ENCODE data around the gene CRHR1.

DNA sequence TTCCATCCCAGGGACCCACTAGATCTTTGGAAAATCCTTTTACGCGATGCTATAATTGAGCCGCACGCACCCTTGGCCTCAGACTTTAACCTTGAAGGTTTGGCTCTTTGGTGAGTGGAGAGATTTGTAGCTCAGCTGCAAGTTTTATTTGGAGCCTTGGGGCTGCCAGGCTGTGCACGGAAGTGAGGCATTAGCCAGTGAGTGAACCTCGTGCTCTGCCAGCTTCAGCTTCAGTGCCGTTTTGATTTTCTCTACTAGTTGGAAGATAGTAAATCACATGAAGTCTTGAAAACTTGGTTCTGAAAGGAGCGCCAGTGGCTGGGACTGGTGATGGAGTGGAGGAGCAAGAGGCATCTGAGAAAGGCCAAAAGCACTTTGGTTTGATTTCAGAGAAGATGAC lies 17.3 kb downstream of the CRHR1 start:
- no peak for TF ChIP-seq NFYB (IDR thresholded peaks at IDR 0.05; ENCODE audit: insufficient read depth, low read depth, low read length)
- TF ChIP-seq, protein P1, sequence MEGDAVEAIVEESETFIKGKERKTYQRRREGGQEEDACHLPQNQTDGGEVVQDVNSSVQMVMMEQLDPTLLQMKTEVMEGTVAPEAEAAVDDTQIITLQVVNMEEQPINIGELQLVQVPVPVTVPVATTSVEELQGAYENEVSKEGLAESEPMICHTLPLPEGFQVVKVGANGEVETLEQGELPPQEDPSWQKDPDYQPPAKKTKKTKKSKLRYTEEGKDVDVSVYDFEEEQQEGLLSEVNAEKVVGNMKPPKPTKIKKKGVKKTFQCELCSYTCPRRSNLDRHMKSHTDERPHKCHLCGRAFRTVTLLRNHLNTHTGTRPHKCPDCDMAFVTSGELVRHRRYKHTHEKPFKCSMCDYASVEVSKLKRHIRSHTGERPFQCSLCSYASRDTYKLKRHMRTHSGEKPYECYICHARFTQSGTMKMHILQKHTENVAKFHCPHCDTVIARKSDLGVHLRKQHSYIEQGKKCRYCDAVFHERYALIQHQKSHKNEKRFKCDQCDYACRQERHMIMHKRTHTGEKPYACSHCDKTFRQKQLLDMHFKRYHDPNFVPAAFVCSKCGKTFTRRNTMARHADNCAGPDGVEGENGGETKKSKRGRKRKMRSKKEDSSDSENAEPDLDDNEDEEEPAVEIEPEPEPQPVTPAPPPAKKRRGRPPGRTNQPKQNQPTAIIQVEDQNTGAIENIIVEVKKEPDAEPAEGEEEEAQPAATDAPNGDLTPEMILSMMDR (IDR thresholded peaks at IDR 0.05 in 2 of 3, conservative IDR thresholded peaks at IDR 0.05 in 1 of 3; ENCODE audit: control insufficient read depth in 2 of 3, extremely low read depth in 1 of 3, insufficient read depth in 1 of 3, low read depth in 3 of 3, low read length in 3 of 3): no peak
- no peak for TF ChIP-seq POLR2AphosphoS5 (IDR thresholded peaks at IDR 0.05; ENCODE audit: low read length)
- no peak for TF ChIP-seq SIX5 (IDR thresholded peaks at IDR 0.05; ENCODE audit: low read depth, low read length, severe bottlenecking)
- no peak for TF ChIP-seq EP300 (IDR thresholded peaks at IDR 0.05; ENCODE audit: borderline replicate concordance in 1 of 2, control insufficient read depth in 1 of 2, low read depth in 2 of 2, low read length in 2 of 2)
- no peak for TF ChIP-seq RAD21 (IDR thresholded peaks at IDR 0.05; ENCODE audit: insufficient read depth, low read depth, low read length)
- TF ChIP-seq YY1 (IDR thresholded peaks at IDR 0.05; ENCODE audit: low read depth, low read length): no peak
- TF ChIP-seq FOXK2 (IDR thresholded peaks at IDR 0.05): no peak
- TF ChIP-seq WRNIP1 (IDR thresholded peaks at IDR 0.05; ENCODE audit: borderline replicate concordance, low read depth, low read length): no peak
- TF ChIP-seq CREM (IDR thresholded peaks at IDR 0.05; ENCODE audit: low read depth): no peak
- TF ChIP-seq, protein P2, sequence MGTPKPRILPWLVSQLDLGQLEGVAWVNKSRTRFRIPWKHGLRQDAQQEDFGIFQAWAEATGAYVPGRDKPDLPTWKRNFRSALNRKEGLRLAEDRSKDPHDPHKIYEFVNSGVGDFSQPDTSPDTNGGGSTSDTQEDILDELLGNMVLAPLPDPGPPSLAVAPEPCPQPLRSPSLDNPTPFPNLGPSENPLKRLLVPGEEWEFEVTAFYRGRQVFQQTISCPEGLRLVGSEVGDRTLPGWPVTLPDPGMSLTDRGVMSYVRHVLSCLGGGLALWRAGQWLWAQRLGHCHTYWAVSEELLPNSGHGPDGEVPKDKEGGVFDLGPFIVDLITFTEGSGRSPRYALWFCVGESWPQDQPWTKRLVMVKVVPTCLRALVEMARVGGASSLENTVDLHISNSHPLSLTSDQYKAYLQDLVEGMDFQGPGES (IDR thresholded peaks at IDR 0.05): no peak
- TF ChIP-seq, protein P3, sequence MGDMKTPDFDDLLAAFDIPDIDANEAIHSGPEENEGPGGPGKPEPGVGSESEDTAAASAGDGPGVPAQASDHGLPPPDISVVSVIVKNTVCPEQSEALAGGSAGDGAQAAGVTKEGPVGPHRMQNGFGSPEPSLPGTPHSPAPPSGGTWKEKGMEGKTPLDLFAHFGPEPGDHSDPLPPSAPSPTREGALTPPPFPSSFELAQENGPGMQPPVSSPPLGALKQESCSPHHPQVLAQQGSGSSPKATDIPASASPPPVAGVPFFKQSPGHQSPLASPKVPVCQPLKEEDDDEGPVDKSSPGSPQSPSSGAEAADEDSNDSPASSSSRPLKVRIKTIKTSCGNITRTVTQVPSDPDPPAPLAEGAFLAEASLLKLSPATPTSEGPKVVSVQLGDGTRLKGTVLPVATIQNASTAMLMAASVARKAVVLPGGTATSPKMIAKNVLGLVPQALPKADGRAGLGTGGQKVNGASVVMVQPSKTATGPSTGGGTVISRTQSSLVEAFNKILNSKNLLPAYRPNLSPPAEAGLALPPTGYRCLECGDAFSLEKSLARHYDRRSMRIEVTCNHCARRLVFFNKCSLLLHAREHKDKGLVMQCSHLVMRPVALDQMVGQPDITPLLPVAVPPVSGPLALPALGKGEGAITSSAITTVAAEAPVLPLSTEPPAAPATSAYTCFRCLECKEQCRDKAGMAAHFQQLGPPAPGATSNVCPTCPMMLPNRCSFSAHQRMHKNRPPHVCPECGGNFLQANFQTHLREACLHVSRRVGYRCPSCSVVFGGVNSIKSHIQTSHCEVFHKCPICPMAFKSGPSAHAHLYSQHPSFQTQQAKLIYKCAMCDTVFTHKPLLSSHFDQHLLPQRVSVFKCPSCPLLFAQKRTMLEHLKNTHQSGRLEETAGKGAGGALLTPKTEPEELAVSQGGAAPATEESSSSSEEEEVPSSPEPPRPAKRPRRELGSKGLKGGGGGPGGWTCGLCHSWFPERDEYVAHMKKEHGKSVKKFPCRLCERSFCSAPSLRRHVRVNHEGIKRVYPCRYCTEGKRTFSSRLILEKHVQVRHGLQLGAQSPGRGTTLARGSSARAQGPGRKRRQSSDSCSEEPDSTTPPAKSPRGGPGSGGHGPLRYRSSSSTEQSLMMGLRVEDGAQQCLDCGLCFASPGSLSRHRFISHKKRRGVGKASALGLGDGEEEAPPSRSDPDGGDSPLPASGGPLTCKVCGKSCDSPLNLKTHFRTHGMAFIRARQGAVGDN (IDR thresholded peaks at IDR 0.05): no peak

Data from GM12878 (cell line).